Measurements from ENCODE around the gene RPL39L.

DNA sequence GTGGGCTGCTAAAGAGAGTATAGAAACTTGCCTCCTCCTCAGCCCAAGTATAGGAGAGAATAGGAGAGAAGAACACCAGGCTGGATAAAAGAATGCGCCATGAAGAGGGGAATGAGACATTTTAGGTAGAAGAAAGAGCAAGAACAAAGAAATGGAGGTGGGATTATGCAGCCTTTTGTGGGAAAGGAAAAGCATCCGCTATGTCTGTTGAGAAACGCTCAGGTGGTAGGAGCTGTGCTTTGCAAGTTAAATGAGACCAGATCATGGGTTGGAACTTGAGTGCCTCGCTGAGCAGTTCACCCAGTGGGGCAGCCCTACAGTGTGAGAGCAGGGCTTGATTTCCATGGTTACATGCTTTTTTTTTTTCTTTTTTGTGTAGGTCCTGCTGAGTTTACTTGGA lies 46.5 kb upstream of the RPL39L start:
- no peak for TF ChIP-seq POLR2A (IDR thresholded peaks at IDR 0.05)
- TF ChIP-seq, protein P1, sequence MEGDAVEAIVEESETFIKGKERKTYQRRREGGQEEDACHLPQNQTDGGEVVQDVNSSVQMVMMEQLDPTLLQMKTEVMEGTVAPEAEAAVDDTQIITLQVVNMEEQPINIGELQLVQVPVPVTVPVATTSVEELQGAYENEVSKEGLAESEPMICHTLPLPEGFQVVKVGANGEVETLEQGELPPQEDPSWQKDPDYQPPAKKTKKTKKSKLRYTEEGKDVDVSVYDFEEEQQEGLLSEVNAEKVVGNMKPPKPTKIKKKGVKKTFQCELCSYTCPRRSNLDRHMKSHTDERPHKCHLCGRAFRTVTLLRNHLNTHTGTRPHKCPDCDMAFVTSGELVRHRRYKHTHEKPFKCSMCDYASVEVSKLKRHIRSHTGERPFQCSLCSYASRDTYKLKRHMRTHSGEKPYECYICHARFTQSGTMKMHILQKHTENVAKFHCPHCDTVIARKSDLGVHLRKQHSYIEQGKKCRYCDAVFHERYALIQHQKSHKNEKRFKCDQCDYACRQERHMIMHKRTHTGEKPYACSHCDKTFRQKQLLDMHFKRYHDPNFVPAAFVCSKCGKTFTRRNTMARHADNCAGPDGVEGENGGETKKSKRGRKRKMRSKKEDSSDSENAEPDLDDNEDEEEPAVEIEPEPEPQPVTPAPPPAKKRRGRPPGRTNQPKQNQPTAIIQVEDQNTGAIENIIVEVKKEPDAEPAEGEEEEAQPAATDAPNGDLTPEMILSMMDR (IDR thresholded peaks at IDR 0.05): no peak

Measured in testis (tissue), 2 donors.